HEK293 (cell line): ENCODE results near the gene UPK3B.
"Not testable (repeated sequence)": the region's sequence is repeated elsewhere in the genome, so short reads cannot be mapped to it uniquely, and the experiment has no call there.

Experiments used
- BCL11A ChIP-seq: fragments of 450-650 bp; formaldehyde crosslinking; IDR thresholded peaks from 2 replicates; pipeline ENCODE4 v1.5.1; 2016; ENCODE audit warnings: low read depth, missing biosample characterization, missing genetic modification characterization
- PATZ1 ChIP-seq: fragments of 450-650 bp; formaldehyde crosslinking; IDR thresholded peaks from 2 replicates; pipeline ENCODE4 v1.5.1; 2016; ENCODE audit warnings: missing biosample characterization, missing genetic modification characterization
- REST ChIP-seq: fragments of 450-650 bp; formaldehyde crosslinking; IDR thresholded peaks from 2 replicates; pipeline ENCODE4 v1.5.1; 2016; ENCODE audit warnings: missing biosample characterization, missing genetic modification characterization
- ZBTB10 ChIP-seq: fragments of 450-650 bp; formaldehyde crosslinking; IDR thresholded peaks from 2 replicates; pipeline ENCODE4 v1.5.1; 2016; ENCODE audit warnings: missing biosample characterization, missing genetic modification characterization
- ZBTB21 ChIP-seq: fragments of 450-650 bp; formaldehyde crosslinking; IDR thresholded peaks from 2 replicates; pipeline ENCODE4 v1.5.1; 2017; ENCODE audit warnings: missing biosample characterization, missing genetic modification characterization
- ZNF174 ChIP-seq: fragments of 450-650 bp; formaldehyde crosslinking; IDR thresholded peaks from 2 replicates; pipeline ENCODE4 v1.5.0; 2017; ENCODE audit warnings: missing biosample characterization, mild to moderate bottlenecking, missing genetic modification characterization
- ZNF248 ChIP-seq: fragments of 450-650 bp; formaldehyde crosslinking; IDR thresholded peaks from 2 replicates; pipeline ENCODE4 v1.5.1; 2017; ENCODE audit warnings: missing biosample characterization, missing genetic modification characterization
- ZNF558 ChIP-seq: fragments of 450-650 bp; formaldehyde crosslinking; IDR thresholded peaks from 2 replicates; pipeline ENCODE4 v1.5.1; 2016; ENCODE audit warnings: missing biosample characterization, missing genetic modification characterization
- ZNF701 ChIP-seq: fragments of 450-650 bp; formaldehyde crosslinking; IDR thresholded peaks from 2 replicates; pipeline ENCODE4 v1.5.1; 2016; ENCODE audit warnings: missing biosample characterization, missing genetic modification characterization

GRCh38 chr7:76484456-76484855 lies 25.9 kb upstream of the UPK3B start:
- not testable (repeated sequence) for TF ChIP-seq ZNF558 (tag by site-specific recombination); PATZ1 (tag by site-specific recombination); ZNF248 (tag by site-specific recombination); REST (tag by site-specific recombination); ZNF701 (tag by site-specific recombination); ZBTB21 (tag by site-specific recombination); ZBTB10 (tag by site-specific recombination); ZNF174 (tag by site-specific recombination); BCL11A
